ENCODE data around the gene OR2T1.
"Not testable (repeated sequence)": the region's sequence is repeated elsewhere in the genome, so short reads cannot be mapped to it uniquely, and the experiment has no call there.

Gene OR2T1, protein sequence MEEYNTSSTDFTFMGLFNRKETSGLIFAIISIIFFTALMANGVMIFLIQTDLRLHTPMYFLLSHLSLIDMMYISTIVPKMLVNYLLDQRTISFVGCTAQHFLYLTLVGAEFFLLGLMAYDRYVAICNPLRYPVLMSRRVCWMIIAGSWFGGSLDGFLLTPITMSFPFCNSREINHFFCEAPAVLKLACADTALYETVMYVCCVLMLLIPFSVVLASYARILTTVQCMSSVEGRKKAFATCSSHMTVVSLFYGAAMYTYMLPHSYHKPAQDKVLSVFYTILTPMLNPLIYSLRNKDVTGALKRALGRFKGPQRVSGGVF

DNA sequence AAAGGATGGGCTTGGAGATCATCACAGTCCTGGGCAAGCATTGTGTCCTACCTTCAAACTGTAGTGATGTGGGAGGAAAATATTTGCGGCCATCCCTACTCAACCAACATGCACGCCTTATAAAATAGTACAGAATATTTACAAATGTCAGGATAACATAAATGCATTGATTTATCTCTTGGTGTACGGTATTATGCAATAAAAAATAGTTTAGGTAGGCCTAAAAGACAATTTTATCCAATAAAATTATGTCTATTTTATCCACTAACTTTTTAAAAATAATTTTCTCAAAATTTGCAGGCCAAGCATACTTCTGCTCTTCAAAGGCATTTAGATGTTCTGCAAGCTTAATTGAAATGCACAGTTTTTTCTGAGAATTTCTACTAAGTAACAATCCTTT is at the start of gene OR2T1:
OR2T1 (plus strand) TSS at position 301 of the 400 bp plus-strand sequence. CDS start 3,100 bp downstream, outside the sequence.
- no peak for DNase-seq

DNA sequence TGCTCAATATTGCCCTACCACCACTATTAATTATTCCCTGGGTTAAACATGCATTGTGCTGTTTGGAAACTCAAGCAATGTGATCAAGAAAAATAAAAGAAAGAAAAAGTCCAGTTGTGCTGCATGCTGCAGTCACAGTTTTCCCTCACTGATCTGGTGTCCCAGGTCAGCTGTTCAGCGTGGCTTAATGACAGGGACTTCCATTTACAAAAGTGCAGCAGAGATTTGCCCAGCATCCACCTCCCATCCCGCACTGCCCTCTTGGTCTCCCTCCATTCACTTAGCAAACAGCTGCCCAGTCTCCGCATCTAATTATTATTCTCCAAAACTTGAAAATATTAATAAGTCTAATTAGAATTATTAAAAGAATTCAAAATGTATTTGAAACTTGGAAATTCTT is 43.4 kb upstream of the OR2T1 start:
- DNase-seq: no peak

DNA sequence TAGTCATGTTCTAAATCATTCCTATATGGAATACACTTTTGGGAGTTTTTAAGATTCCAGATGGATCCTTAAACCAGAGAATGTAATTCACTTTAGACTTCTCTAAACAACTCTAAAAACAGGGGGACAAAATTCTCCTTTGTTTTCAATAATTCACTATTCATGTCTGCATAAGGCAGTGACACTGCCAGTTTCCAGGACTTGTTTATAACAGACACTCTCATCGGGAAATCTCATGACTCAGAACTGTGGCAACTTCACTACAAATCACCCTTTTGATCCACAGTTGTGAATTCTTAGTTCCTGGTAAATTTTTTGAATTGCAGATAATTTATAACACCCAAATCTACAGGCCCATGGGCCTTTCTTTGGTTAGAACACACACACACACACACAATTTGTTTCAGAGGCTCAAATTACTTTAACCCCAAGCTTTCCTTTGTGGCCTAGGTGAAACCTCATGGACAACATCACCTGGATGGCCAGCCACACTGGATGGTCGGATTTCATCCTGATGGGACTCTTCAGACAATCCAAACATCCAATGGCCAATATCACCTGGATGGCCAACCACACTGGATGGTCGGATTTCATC is 41.6 kb upstream of the OR2T1 start, which contains the start of gene OR2T4:
OR2T4 (plus strand) TSS at position 545 of the 595 bp plus-strand sequence; CDS start at position 545, 0 bp downstream.
- DNase-seq: no peak

DNA sequence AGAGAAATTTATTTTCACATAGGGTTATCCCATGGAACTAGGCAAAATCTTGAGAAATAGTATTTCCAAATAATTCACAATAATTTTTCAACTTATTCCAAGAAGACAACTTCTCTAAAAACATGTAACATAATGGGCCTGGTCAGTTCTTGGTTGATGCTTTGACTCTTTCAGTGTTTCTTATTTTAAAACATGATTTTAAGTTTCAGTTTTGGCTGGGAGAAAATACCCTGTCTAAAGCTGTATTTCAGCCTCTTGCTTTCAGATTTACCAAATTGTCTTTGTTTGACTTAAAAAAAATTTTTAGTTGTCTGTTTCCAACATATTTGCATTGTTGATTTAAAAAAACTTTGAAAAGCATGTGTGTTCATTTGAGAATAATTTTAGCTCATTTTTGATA is 36.2 kb upstream of the OR2T1 start:
- DNase-seq: no peak

DNA sequence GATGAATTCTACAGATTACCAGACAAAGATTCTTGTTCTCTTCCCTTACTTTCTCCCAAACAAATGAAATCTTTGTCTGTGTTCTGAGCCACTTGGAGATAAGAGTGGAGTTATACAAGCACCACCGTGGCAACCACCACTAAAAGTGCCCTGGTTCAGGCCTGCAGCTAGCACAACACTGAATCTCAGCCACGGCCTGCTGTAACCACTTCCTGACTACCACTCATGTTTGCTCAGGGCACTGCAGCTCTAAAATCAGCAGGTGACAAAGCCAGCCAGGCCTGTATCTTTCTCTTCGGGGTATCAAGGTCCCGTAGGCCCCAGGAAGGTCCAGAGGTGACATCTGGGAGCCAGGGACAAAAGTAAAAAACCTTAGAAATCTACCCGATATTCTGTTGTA is 30.5 kb upstream of the OR2T1 start:
- DNase-seq: no peak

DNA sequence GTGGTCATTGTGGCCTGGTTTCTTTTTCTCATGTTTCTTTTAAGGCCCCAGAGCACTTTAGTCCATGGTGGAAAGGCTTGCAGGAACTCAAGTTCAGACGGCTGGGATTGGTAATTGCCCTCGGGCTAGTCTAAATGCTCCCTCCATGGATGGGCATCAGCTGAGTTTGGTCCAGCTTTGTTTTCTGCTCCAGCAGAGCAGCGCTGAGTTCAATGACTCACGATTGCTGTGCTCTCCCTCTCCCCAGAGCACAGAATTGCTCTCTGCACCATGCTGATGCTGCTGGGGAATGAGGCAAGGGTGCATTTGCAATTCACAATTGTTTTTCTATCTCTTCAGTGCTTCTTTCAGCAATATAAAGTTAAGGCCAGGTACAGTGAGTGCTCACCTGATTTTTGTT is 29.1 kb upstream of the OR2T1 start:
- DNase-seq: no peak

DNA sequence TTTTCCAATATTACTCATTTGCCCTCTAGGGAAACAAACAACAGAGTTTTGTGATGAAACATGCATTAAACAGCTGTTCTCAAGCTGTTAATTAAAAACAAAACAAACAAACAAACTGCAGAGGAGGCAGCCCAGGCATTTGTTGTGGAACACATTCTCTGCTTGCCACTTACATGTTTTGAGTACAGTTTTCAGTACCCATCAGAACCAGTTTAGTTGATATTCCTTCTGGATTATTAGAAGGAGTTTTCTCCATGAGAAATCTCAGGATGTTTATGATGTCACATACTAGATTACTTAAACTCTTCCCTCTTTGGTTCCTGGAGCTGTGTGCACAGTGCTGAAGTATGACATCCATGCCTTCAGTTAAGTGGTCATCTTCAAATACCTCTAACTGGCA is 27.4 kb upstream of the OR2T1 start, which contains the start of gene OR2T6:
OR2T6 (plus strand) TSS at position 301 of the 400 bp plus-strand sequence. CDS start 11,863 bp downstream, outside the sequence.
- no peak for DNase-seq

DNA sequence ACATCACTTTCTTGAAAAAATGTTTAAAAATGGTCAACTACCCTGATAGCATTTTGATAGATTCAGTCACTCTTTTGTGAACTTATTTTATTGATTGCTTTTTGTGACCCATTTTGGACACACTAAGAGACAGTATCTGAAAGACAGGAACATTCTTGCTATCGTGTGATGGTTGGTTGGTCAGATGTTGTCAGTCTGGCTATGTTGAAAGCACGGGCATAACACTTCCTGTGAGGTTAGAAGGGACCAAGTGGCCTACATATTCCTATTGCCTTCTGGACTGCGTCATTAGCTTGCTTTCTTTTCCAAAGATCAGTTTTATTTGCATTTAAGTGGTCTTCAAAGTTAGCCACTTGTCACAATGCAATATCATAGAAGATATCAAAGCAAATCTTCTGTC is 25.9 kb upstream of the OR2T1 start:
- DNase-seq: no peak

DNA sequence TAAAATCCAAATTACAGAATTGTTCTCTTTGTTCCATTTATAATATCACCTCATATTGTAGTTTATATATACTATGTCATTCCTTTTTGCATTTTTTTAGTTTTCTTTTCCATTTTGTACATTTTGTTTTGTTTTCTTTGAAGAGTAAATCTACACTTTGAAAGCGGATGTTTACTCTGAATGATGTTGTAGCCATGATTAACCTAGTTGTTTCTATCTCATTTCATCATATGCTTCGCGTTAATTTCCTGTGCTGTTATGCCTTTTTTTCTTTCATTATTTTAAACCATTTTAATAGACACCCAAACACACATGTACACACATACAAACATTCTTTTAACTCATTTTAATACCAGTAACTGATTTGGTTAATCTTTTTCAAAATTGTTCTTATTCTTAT is 22.0 kb upstream of the OR2T1 start:
- DNase-seq: no peak

DNA sequence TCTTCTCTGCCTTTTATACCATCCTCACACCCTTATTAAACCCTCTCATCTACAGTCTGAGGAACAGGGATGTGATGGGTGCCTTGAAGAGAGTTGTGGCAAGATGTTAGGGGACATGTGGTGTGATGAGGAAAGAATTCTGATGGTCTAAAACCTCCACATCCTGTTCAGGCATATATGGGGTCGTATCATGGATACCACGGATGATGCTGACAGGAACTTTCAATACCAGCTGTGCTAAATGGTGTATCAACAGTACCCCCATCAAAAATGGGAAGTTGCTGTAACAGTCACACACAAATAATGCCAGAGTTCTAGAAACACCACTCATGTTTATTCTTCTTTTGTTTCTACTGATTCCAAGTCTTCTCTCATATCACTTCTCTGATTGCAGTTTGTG is 14.4 kb upstream of the OR2T1 start:
- DNase-seq: no peak

DNA sequence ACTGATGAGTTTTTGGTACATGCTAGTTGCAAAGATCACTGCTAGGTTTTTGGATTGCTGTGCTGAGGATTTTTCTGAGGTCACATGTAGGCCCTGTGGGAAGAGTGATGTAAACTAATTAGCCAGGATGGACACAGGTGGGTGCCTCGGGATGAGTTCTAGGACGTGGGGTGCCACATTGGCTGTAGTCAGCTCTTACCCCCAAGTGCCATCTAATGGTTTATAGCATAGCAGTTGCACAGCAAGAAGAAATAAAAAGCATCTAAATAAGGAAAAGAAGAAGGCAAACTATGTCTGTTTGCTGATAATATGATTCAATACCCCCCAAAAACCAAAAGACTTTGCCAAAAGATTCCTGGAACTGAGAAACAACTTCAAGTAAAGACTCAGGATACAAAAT is 9.8 kb upstream of the OR2T1 start:
- no peak for DNase-seq

DNA sequence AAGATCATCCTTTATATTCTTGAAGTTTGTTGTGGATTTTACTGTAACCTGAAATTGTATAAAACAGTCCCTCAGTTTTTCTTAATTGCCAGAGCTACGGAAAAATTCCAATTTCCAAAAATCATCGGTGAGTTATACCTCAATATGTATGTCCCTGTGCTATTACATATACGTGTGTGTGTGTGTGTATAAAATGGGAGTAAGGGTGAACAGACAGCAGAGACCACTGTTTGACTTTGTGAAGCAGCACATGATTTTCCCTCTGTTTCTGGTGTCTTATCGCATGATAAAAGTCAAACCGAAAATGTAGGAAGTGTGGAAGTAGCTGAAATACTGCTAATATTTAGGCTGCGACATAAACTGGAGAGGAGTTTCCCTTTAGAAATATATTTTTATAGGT is 1.2 kb downstream of the OR2T1 start:
- no peak for DNase-seq

DNA sequence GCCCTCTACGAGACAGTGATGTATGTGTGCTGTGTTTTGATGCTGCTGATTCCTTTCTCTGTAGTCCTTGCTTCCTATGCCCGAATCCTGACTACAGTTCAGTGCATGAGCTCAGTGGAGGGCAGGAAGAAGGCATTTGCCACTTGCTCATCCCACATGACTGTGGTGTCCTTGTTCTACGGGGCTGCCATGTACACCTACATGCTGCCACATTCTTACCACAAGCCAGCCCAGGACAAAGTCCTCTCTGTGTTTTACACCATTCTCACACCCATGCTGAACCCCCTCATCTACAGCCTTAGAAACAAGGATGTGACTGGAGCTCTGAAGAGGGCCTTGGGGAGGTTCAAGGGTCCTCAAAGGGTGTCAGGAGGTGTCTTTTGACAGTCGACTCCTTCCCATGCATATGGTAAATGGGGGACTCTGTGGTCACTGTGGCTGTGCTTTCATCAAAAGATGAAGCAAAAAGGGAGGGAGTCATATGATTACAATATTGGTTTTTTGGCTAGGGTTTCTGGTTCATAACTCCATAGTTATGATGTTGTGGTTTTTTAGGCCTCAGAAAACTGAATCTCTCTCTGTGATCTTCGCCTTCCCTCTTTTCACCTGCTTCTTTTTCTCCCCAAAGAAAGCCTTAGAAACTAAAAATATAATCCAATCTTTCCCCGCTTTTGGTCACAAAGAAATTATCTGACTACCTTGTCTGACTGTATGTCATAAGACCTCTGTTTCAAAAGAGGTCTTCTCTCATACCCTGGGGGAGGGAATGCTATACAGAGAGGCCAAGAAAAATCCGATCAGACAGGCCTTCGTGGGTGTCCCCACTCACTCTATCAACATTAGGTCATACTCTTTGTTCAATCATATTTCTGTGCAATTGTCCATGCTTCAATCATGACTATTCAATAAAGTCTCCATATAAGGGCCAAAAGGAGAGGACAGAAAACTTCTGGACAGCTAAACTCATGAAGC is 4.2 kb downstream of the OR2T1 start:
- no peak for DNase-seq

DNA sequence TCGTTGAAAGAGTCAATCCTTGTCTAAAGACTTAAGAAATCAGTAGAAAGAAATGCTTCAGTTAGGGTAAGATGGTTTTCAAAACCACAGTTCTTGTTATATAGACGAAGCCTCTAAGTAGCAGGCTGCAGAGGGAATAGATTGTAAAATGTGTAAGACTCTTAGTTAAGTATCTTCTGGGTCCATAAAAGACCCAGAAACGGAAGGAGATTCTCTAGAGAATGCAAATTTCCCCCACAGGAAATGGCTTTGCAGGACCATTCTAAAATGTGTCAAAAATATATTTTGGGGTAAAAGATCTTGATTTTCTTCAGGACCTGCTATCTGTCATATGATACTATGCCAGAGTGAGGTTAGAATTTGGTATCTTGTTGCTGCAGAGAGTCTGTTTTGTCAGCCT is 13.4 kb downstream of the OR2T1 start:
- DNase-seq: no peak

DNA sequence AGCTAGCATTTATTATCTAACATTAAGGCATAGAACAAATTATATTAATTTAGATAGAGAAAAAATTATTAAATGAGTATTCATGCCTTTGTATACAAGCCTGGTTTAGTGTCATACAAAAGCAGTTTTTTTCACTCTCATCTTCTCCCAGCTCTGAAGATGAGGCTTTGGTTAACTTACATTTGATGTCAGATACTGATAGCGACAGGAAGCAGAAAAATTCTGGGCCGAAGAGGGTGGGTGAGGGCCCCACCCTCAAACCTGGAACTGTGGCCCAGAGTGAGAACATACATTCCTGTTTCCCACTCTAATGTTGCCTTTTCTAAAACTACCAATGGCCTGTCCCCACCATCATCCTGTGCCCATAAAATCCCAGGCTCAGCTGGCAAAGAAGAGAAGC is 15.0 kb downstream of the OR2T1 start:
- no peak for DNase-seq

DNA sequence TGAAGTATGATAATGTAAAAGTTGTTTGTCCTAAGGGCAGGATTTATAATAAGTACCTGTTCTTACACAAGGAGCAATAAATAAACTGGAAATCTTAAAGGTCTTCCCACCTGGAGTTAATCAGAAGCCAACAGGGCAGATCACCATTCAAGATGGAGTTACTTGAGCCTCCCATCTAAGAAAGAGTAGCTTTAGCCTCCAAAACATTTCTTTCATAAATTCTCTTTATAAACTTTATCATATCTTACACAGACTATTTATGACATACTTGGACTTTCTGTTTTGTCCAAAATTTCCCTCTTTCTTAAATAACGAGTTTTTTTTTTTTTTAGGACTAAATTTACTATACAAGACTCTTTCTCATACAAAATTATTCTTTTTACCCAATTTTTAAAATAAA is 18.5 kb downstream of the OR2T1 start:
- no peak for DNase-seq

DNA sequence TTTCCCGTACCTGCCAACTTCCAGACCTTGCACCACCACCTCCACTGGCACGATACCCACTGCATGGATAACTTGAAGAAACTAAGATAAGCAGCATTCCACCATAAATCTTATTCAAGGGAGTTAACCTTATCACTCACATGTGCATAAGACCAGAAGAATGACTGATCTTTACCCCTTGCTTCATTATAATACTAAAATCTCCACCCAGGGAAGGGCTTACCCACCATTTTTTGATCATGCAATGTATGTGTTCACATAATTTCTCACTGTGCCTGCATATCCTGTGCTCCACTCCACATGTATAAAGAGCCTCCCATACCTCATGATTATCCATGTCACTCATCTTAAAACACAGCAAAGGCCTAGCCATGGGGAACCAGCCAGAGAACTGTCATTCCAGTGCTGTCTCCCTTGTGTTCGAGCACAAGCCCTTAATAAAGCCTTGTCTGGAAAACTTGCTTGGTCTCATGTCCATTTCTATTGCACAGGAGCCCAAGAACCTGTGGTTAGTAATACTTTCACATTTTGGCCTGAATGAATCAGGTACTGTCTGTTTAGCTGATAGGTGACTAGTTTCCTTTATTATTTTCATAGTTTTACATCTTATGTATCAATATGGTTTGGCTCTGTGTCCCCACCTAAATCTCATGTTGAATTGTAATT is 24.8 kb downstream of the OR2T1 start:
- DNase-seq: not testable (repeated sequence)

DNA sequence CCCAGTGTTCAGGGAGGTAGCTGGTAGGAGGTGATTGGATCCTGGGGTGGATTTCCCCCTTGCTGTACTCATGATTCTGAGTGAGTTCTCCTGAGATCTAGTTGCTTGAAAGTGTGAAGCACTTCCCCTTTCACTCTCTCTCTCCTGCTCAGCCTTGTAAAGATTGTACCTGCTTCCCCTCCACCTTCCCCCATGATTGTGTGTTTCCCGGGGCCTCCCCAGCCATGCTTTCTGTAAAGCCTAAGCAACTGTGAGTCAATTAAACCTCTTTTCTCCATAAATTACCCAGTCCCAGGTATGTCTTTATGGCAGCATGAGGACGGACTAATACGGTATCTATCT is 25.3 kb downstream of the OR2T1 start:
- DNase-seq: not testable (repeated sequence)

DNA sequence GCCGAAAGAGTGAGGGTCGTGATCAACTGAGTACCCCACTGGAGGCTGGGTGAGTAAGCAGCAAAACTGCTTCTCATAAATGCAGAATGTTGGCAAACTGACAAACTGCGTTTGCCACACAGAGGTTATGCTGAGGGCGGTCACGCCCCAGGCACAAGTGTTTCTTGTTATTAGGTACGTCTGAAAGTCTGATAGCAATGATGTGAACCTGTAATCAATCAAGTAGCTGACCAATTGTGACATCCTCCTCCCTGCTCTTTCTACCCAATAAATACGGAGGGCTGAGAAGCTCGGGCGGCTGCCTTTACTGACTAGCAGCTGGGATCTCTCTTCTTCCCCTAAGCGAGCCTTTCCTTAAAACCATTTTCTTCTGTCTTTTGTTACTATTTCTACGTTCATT is 28.8 kb downstream of the OR2T1 start:
- not testable (repeated sequence) for DNase-seq

DNA sequence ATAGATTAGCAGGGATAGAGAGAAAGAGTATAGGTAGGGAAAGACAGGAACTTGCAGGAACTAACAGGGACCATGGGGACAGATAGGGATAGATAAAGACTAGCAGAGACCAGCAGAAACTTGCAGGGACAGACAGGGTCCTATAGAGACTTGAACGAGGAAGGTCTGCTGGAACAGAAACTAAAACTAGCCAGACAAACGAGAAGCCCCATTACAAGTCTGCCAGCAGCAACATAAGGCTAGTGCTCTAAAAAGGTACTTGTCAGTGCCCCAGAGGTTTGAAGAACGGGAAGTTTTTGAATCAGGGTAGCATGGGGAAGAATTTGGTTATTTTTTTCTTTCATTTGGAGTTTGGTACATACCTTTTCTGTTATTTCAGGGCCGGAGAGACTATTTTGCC is 29.4 kb downstream of the OR2T1 start:
- not testable (repeated sequence) for DNase-seq

DNA sequence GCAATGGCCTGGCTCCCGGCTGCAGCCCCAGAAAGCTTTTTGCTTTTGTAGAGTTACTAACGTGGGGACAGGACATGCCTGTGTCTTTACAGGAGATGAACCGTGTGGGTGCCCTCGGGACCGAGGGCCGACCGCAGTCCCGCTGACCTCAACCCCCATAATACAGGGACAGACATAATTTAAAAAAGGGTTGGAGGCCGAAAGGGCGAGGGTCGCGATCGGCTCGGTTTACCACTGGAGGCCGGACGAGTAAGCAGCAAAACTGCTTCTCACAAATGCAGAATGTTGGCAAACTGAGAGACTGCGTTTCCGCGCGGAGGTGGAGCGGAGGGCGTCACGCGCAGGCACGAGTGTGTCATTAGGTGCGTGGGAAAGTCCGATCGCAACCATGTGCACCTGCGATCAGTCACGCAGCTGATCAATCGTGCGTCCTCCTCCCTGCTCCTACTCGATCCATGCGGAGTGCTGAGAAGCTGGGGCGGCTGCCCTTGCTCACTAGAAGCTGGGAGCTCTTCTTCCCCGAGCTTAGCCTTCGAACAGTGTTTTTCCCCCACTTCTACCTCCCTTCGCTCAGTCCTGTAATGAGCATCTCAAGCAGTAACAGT is 31.1 kb downstream of the OR2T1 start:
- DNase-seq: not testable (repeated sequence)

DNA sequence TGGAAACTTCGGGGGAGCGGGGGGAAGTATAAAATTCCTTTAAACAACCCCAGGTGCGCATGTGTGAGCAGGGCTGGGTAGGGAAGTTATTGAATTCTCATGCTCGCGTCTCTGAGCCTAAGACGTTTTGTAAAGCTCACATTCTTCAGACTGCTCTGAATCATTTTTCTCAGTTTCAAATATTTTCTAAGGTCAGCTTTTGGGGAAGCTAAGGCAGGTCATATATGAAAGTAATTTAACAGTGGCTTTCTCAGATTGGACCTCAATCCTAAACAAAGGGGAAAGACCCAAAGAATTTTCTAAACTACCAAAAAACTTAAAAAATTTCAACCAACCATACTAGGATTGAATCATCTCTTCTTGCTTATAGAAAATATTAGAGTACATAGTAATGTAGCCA is 32.1 kb downstream of the OR2T1 start:
- DNase-seq: not testable (repeated sequence)

Measured in NCI-H2081 treated with DMSO at 0.1 percent for 48 hours (cell line).